ENCODE results near the gene OSGEP.

DNA sequence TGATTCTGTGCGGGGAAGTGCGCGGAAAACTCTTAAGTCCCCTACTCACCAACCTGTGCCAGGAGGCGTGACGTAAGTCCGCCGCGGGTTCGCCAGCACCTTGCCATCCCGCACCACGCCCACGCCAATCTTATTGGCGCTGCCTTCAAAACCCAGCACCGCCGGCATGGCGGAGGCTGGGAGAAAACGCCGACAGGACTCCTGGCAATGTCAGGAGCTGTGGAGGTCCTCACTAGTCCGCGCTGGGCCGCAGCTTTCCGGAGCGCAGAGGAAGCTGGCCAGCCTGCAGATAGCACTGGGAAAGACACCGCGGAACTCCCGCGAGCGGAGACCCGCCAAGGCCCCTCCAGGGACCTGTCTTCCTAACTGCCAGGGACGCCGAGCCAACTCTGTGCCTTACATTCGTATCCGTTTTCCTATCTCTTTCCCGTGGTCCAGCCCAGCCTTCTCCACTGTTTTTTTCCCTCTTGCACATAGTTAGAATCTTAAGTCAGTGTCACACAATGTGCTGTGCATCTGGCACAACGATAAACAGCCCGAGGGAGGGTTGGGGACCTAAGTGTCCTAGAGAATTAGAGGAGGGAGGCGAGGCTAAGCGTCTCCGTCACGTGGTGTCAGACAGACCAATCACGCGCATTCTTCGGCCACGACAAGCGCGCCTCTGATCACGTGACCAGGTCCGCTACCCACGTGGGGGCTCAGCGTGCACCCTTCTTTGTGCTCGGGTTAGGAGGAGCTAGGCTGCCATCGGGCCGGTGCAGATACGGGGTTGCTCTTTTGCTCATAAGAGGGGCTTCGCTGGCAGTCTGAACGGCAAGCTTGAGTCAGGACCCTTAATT lies at the start of gene OSGEP, which contains the start of gene APEX1:
- TF ChIP-seq, protein P1, sequence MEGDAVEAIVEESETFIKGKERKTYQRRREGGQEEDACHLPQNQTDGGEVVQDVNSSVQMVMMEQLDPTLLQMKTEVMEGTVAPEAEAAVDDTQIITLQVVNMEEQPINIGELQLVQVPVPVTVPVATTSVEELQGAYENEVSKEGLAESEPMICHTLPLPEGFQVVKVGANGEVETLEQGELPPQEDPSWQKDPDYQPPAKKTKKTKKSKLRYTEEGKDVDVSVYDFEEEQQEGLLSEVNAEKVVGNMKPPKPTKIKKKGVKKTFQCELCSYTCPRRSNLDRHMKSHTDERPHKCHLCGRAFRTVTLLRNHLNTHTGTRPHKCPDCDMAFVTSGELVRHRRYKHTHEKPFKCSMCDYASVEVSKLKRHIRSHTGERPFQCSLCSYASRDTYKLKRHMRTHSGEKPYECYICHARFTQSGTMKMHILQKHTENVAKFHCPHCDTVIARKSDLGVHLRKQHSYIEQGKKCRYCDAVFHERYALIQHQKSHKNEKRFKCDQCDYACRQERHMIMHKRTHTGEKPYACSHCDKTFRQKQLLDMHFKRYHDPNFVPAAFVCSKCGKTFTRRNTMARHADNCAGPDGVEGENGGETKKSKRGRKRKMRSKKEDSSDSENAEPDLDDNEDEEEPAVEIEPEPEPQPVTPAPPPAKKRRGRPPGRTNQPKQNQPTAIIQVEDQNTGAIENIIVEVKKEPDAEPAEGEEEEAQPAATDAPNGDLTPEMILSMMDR (IDR thresholded peaks at IDR 0.05) = peak in 1 of 5 experiments; percentile 15
- TF ChIP-seq POLR2A (IDR thresholded peaks at IDR 0.05) (peak; percentile 93), POLR2AphosphoS5 (IDR thresholded peaks at IDR 0.05) (peak; percentile 91 to 97 (median 92))
